Amniotic stem cell (primary cell): ENCODE data around the gene TMEM129.
"Not testable (repeated sequence)": the region's sequence is repeated elsewhere in the genome, so short reads cannot be mapped to it uniquely, and the experiment has no call there.

Experiments used
- DNase-seq: peaks from one replicate; lab custom pipeline; 2025; lab: John Stamatoyannopoulos, UW

The TMEM129 gene

GRCh38 chr4:1720163-1720983, 750 bp downstream of the TMEM129 start:
- DNase-seq, result no peak

- DNase-seq, result no peak
These were observed 2.9 kb downstream of the TMEM129 start for GRCh38 chr4:1718095-1718850.

GRCh38 chr4:1717129-1718094, 3.7 kb downstream of the TMEM129 start:
- DNase-seq, result no peak

- no peak for DNase-seq
These were observed 4.8 kb downstream of the TMEM129 start for GRCh38 chr4:1716065-1716945.

GRCh38 chr4:1715002-1715758, 5.9 kb downstream of the TMEM129 start:
- DNase-seq, result no peak

- DNase-seq, result no peak
These were observed 6.7 kb downstream of the TMEM129 start for GRCh38 chr4:1714303-1715001.

- DNase-seq, result no peak
These were observed 7.9 kb downstream of the TMEM129 start for GRCh38 chr4:1713003-1713851.

- peak; percentile 80 for DNase-seq
These were observed 8.7 kb downstream of the TMEM129 start, which contains the start of gene SLBP for GRCh38 chr4:1712216-1713002. TSS of gene SLBP (minus strand) at chr4:1712319. CDS start at chr4:1712188, 131 bp downstream.

- peak; percentile 21 for DNase-seq
These were observed 9.4 kb downstream of the TMEM129 start for GRCh38 chr4:1711571-1712215.

- no peak for DNase-seq
These were observed 10.0 kb downstream of the TMEM129 start for GRCh38 chr4:1711055-1711570.

GRCh38 chr4:1708581-1708980, 12.5 kb downstream of the TMEM129 start:
- no peak for DNase-seq

- no peak for DNase-seq
These were observed 14.8 kb downstream of the TMEM129 start for GRCh38 chr4:1706358-1706757.

- no peak for DNase-seq
These were observed 15.4 kb downstream of the TMEM129 start for GRCh38 chr4:1705732-1706131.

GRCh38 chr4:1703867-1704266, 17.3 kb downstream of the TMEM129 start:
- DNase-seq, result no peak

- not testable (repeated sequence) for DNase-seq
These were observed 19.5 kb downstream of the TMEM129 start for GRCh38 chr4:1701671-1702070.

- no peak for DNase-seq
These were observed 25.2 kb downstream of the TMEM129 start for GRCh38 chr4:1695913-1696312.
